ENCODE results near the gene RPTOR.

Gene RPTOR

DNA sequence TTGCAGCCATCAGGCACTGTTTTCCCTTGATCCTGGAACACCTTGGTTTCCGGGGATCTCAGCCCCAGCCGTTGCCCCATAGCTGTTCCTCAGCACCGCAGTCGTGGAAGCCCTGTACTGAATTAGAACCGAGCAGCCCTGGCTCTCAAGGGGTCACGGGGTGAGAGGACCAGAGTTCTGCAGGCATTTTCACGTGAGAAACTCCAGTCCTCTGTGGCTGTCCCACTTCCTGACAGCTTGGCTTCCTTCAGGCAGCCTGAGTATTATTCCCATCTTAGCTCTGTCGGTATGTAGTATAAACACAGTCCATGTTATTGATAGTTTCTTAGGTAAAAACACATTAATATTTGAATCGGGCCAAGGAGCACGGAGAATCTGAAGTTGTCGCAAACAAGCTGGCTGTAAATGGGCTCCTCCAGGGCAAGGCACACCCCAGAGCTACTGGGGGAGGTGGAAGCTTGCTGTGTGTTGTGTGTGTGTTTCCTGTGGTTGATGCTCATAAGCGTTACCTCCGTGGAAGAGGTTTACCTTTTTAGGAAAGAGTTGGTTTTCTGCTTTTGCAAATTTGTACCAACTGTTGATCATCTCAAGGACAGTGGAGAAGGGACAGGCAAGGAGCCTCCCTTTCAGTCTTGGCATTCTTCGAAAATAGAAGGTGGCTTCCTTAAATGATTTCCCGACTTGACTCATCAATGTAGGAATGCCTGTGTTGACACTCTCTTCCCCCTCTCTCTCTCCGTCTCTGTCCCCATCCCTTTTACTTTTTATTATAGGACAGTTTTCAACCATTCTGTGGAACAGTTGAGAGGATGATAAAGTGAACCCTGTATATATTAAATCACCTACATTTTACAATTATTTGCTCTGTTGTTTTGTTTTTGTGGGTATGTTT, 238.1 kb downstream of the RPTOR start:
- peak overlapping the region; percentile 44 for H3K4me3 Mint-ChIP-seq
- H3K4me1 Mint-ChIP-seq: peaks cover 94% of the 10 kb centered on the region
- H3K36me3 Mint-ChIP-seq (ENCODE audit: low read depth): peaks cover 40% of the 10 kb centered on the region
- ATAC-seq (peak; percentile 48), DNase-seq (peak; percentile 31)
- H3K27ac Mint-ChIP-seq: peak overlapping the region; percentile 81
- peaks cover 7% of the 10 kb centered on the region for H3K9me3 Mint-ChIP-seq
- H3K27me3 Mint-ChIP-seq: no peaks in the 10 kb centered on the region

GRCh38 chr17:80783486-80783885, 238.8 kb downstream of the RPTOR start:
- Mint-ChIP-seq H3K36me3 (ENCODE audit: low read depth) (peaks cover 37% of the 10 kb centered on the region), H3K4me3 (no peak overlapping the region), H3K27me3 (no peaks in the 10 kb centered on the region), H3K27ac (peak overlapping the region; percentile 81), H3K9me3 (peaks cover 11% of the 10 kb centered on the region), H3K4me1 (peaks cover 93% of the 10 kb centered on the region)
- no peak for DNase-seq
- no peak for ATAC-seq

- H3K9me3 Mint-ChIP-seq: peaks cover 13% of the 10 kb centered on the region
- no peak for ATAC-seq
- peaks cover 93% of the 10 kb centered on the region for H3K4me1 Mint-ChIP-seq
- peaks cover 37% of the 10 kb centered on the region for H3K36me3 Mint-ChIP-seq (ENCODE audit: low read depth)
- no peaks in the 10 kb centered on the region for H3K27me3 Mint-ChIP-seq
- H3K27ac Mint-ChIP-seq: peak overlapping the region; percentile 39
- H3K4me3 Mint-ChIP-seq: peak overlapping the region; percentile 4
- no peak for DNase-seq
These were observed 239.3 kb downstream of the RPTOR start for GRCh38 chr17:80783971-80784370.

GRCh38 chr17:80785477-80786178, 241.0 kb downstream of the RPTOR start:
- Mint-ChIP-seq H3K36me3 (ENCODE audit: low read depth) (peaks cover 31% of the 10 kb centered on the region), H3K4me3 (peak overlapping the region; percentile 45), H3K27me3 (no peaks in the 10 kb centered on the region), H3K27ac (peak overlapping the region; percentile 91), H3K9me3 (peaks cover 13% of the 10 kb centered on the region), H3K4me1 (peaks cover 95% of the 10 kb centered on the region)
- DNase-seq (peak; percentile 59), ATAC-seq (peak; percentile 12)

GRCh38 chr17:80786470-80786869, 241.8 kb downstream of the RPTOR start:
- DNase-seq: no peak
- H3K27ac Mint-ChIP-seq: peak overlapping the region; percentile 91

GRCh38 chr17:80786887-80787286, 242.2 kb downstream of the RPTOR start:
- Mint-ChIP-seq H3K4me3 (no peak overlapping the region), H3K27ac (peak overlapping the region; percentile 61), H3K4me1 (peaks cover 95% of the 10 kb centered on the region), H3K9me3 (peaks cover 13% of the 10 kb centered on the region), H3K27me3 (no peaks in the 10 kb centered on the region), H3K36me3 (ENCODE audit: low read depth) (peaks cover 33% of the 10 kb centered on the region)
- DNase-seq: no peak
- ATAC-seq: no peak

More at GRCh38 chr17:80786470-80786869, 241.8 kb downstream of the RPTOR start:
- Mint-ChIP-seq H3K4me3 (no peak overlapping the region), H3K27me3 (no peaks in the 10 kb centered on the region), H3K36me3 (ENCODE audit: low read depth) (peaks cover 31% of the 10 kb centered on the region), H3K9me3 (peaks cover 13% of the 10 kb centered on the region), H3K4me1 (peaks cover 95% of the 10 kb centered on the region)
- ATAC-seq: no peak

DNA sequence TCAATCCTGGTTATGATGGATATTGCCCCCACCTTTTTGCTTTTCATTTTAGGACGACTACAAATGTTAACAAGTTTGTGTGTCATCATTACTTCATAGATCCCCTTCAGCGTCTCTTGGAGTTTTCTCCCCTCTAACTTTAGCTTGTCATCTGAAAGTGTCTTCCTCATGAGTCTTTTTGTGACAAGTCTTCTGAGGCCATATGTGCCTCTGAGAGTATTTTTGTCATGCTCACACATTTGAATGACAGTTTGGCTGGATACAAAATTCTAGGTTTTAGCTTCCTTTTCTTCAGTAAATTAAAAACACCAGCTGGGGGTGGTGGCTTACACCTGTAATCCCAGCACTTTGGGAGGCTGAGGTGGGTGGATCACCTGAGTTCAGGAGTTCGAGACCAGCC, 243.2 kb downstream of the RPTOR start:
- peaks cover 94% of the 10 kb centered on the region for H3K4me1 Mint-ChIP-seq
- no peak for DNase-seq
- no peak for ATAC-seq
- peak overlapping the region; percentile 61 for H3K27ac Mint-ChIP-seq
- H3K9me3 Mint-ChIP-seq: peaks cover 13% of the 10 kb centered on the region
- no peak overlapping the region for H3K4me3 Mint-ChIP-seq
- H3K27me3 Mint-ChIP-seq: no peaks in the 10 kb centered on the region
- H3K36me3 Mint-ChIP-seq (ENCODE audit: low read depth): peaks cover 41% of the 10 kb centered on the region

DNA sequence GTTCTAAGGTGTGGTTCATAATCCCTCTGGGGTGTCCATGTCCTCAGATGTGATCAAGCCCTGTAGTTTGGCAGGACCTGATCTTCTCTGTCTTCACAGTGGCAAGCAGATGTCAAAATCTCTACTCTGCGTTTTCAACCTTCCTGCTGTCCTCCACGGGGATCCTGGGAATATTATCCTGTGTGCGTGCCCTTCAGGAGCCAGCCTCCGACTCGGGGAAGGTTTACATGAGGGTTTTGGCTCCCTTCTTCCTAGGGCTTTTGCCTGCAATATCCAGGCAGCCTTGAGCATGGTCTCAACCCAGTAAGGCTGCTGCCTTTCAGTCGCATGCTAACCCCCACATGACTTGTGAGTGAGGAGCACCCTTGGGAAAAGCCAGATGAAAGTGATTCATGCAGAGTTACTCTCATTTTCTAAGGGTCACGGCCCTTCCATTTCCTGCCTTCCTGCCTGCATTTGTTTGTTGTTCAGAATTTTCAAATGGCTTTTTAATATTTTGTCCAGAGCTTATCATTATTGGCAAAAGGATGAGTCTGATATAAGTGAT, 244.8 kb downstream of the RPTOR start:
- peaks cover 95% of the 10 kb centered on the region for H3K4me1 Mint-ChIP-seq
- ATAC-seq (peak; percentile 64), DNase-seq (peak; percentile 43)
- H3K9me3 Mint-ChIP-seq: peaks cover 13% of the 10 kb centered on the region
- no peaks in the 10 kb centered on the region for H3K27me3 Mint-ChIP-seq
- peak overlapping the region; percentile 74 for H3K4me3 Mint-ChIP-seq
- H3K36me3 Mint-ChIP-seq (ENCODE audit: low read depth): peaks cover 49% of the 10 kb centered on the region
- peak overlapping the region; percentile 97 for H3K27ac Mint-ChIP-seq

GRCh38 chr17:80790021-80790765, 245.6 kb downstream of the RPTOR start:
- DNase-seq: peak; percentile 34

GRCh38 chr17:80790981-80791742, 246.5 kb downstream of the RPTOR start:
- Mint-ChIP-seq H3K27me3 (no peaks in the 10 kb centered on the region), H3K4me1 (peaks cover 82% of the 10 kb centered on the region), H3K9me3 (peaks cover 13% of the 10 kb centered on the region), H3K4me3 (peak overlapping the region; percentile 74), H3K36me3 (ENCODE audit: low read depth) (peaks cover 54% of the 10 kb centered on the region), H3K27ac (peak overlapping the region; percentile 97)
- DNase-seq (no peak), ATAC-seq (no peak)

More at GRCh38 chr17:80790021-80790765, 245.6 kb downstream of the RPTOR start:
- Mint-ChIP-seq H3K27me3 (no peaks in the 10 kb centered on the region), H3K9me3 (peaks cover 13% of the 10 kb centered on the region), H3K27ac (peak overlapping the region; percentile 97), H3K4me3 (peak overlapping the region; percentile 74), H3K36me3 (ENCODE audit: low read depth) (peaks cover 53% of the 10 kb centered on the region), H3K4me1 (peaks cover 88% of the 10 kb centered on the region)
- peak; percentile 38 for ATAC-seq

DNA sequence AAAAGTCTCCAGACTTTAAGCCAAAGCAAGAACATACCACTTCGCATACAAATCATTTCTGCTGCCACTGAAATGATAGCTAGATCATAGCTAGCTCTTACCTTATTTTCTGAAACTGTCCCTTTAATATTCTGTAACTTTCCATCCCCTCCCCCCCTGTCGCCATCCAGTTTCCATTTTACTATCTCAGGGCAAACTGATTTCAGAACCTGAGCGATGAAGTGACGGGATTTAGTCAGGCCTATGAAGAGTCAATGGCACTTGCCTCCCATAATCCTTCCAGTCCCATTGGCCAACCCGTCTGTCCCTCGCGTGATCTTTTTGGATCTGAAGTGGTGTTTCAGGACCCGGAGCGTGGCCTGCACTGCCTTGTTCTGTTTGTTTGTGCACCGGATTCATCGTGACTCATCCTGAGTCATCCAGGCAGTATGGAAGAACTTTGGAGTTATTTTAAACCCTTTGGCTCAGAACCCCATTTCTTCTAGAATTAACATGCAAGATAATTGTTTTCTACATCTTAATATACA, 247.2 kb downstream of the RPTOR start:
- DNase-seq (peak; percentile 54), ATAC-seq (peak; percentile 50)
- Mint-ChIP-seq H3K4me3 (peak overlapping the region; percentile 74), H3K9me3 (peaks cover 13% of the 10 kb centered on the region), H3K27ac (peak overlapping the region; percentile 97), H3K36me3 (ENCODE audit: low read depth) (peaks cover 57% of the 10 kb centered on the region), H3K4me1 (peaks cover 81% of the 10 kb centered on the region), H3K27me3 (no peaks in the 10 kb centered on the region)

- Mint-ChIP-seq H3K4me3 (peak overlapping the region; percentile 74), H3K9me3 (peaks cover 10% of the 10 kb centered on the region), H3K36me3 (ENCODE audit: low read depth) (peaks cover 51% of the 10 kb centered on the region), H3K27ac (peak overlapping the region; percentile 97), H3K27me3 (no peaks in the 10 kb centered on the region), H3K4me1 (peaks cover 75% of the 10 kb centered on the region)
- ATAC-seq (no peak), DNase-seq (no peak)
These were observed 247.7 kb downstream of the RPTOR start for GRCh38 chr17:80792373-80792781.

DNA sequence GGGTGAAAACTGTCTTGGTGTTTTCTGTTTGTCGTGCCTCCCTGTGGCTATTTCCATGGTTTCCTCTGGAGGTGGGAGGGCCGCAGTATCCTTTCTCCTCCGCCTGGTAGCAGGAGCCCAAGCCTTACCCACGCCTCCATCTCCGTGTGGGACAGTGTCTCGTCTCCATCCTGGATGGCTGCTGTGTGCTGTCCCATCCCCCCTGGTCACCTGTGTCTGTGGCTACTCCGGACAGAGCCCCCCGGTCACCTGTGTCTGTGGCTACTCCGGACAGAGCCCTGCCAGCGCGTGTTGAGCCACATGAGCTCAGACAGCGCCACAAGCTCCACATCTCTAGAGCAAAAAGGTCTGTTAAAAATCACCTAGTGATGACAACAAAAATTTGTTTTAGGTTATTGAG, 248.8 kb downstream of the RPTOR start:
- ATAC-seq (no peak), DNase-seq (no peak)
- Mint-ChIP-seq H3K27ac (peak overlapping the region; percentile 78), H3K27me3 (no peaks in the 10 kb centered on the region), H3K9me3 (peaks cover 2% of the 10 kb centered on the region), H3K36me3 (ENCODE audit: low read depth) (peaks cover 43% of the 10 kb centered on the region), H3K4me1 (peaks cover 66% of the 10 kb centered on the region), H3K4me3 (no peak overlapping the region)
